Colon (tissue), 2 donors: ENCODE data around the gene FUOM.

Experiments used
- FAIRE-seq: peaks from 2 replicates; lab custom pipeline; 2012; peaks lifted over from hg19 to GRCh38; lab: Jason Lieb, UNC
- donor health status: control.
- donor health status: control.

FUOM gene

GRCh38 chr10:133366751-133367150 is 8.9 kb upstream of the FUOM start:
- FAIRE-seq: no peak

- no peak for FAIRE-seq
Measured at GRCh38 chr10:133366130-133366478, 8.3 kb upstream of the FUOM start.

GRCh38 chr10:133365461-133366129 is 7.8 kb upstream of the FUOM start:
- FAIRE-seq: no peak

GRCh38 chr10:133364645-133365431 is 7.0 kb upstream of the FUOM start:
- FAIRE-seq: no peak

- no peak for FAIRE-seq
Measured at GRCh38 chr10:133362846-133363245, 5.0 kb upstream of the FUOM start.

- FAIRE-seq: no peak
Measured at GRCh38 chr10:133361773-133362441, 4.1 kb upstream of the FUOM start.

GRCh38 chr10:133361227-133361626 is 3.4 kb upstream of the FUOM start:
- FAIRE-seq: no peak

- no peak for FAIRE-seq
Measured at GRCh38 chr10:133359972-133360610, 2.3 kb upstream of the FUOM start.

GRCh38 chr10:133359554-133359971 is 1.7 kb upstream of the FUOM start:
- no peak for FAIRE-seq

- FAIRE-seq: no peak
Measured at GRCh38 chr10:133358925-133359310, 1.1 kb upstream of the FUOM start.

- FAIRE-seq: no peak
Measured at GRCh38 chr10:133358162-133358924, 524 bp upstream of the FUOM start.

GRCh38 chr10:133356549-133357284 is 1.1 kb downstream of the FUOM start:
- FAIRE-seq: no peak

- no peak for FAIRE-seq
Measured at GRCh38 chr10:133355991-133356390, 1.8 kb downstream of the FUOM start.

- FAIRE-seq: no peak
Measured at GRCh38 chr10:133355266-133355665, 2.6 kb downstream of the FUOM start.

GRCh38 chr10:133354672-133355240 is 3.1 kb downstream of the FUOM start:
- no peak for FAIRE-seq

- FAIRE-seq: no peak
Measured at GRCh38 chr10:133353988-133354605, 3.7 kb downstream of the FUOM start.

- FAIRE-seq: no peak
Measured at GRCh38 chr10:133353202-133353959, 4.4 kb downstream of the FUOM start.

- no peak for FAIRE-seq
Measured at GRCh38 chr10:133351408-133352318, 6.2 kb downstream of the FUOM start.

GRCh38 chr10:133350950-133351329 is 6.9 kb downstream of the FUOM start:
- FAIRE-seq: no peak
